Keratinocyte (primary cell): ENCODE measurements around the gene RBM26.

Experiments used
- CTCF ChIP-seq, 3 experiments: IDR thresholded peaks in 1 of 3; conservative IDR thresholded peaks in 1 of 3; optimal IDR thresholded peaks in 1 of 3; 2 replicates in 2 of 3; 3 replicates in 1 of 3; pipeline versions ENCODE3 to v1.5.1; 2011; ENCODE audit warnings: low read length in 3 of 3, mild to moderate bottlenecking in 3 of 3, moderate library complexity in 2 of 3, control low read depth in 1 of 3, inconsistent platforms in 1 of 3; ENCODE audit not compliant: insufficient read depth in 2 of 3; ENCODE audit errors: extremely low read depth in 1 of 3
- EZH2 ChIP-seq: IDR thresholded peaks from one replicate; pipeline ENCODE4 v1.6.1; 2012; ENCODE audit warnings: inconsistent platforms, mild to moderate bottlenecking, low read length, moderate library complexity

GRCh38 chr13:79419365-79419764, 13.3 kb upstream of the RBM26 start:
- no peak for TF ChIP-seq CTCF (optimal IDR thresholded peaks at IDR 0.05 in 1 of 3, IDR thresholded peaks at IDR 0.05 in 1 of 3, conservative IDR thresholded peaks at IDR 0.05 in 1 of 3; ENCODE audit: extremely low read depth in 1 of 3, insufficient read depth in 2 of 3, low read length in 3 of 3)
- TF ChIP-seq EZH2: no peak
